HG03432 (cell line): ENCODE data around the gene KNTC1.
"Not testable (repeated sequence)": the region's sequence is repeated elsewhere in the genome, so short reads cannot be mapped to it uniquely, and the experiment has no call there.

Experiments used
- ATAC-seq: cut with Tn5 transposase; IDR thresholded peaks from one replicate; pipeline ENCODE4 v1.9.1; 2021; ENCODE audit warnings: mild to moderate bottlenecking, moderate library complexity; ENCODE audit not compliant: unreplicated experiment

KNTC1 gene

DNA sequence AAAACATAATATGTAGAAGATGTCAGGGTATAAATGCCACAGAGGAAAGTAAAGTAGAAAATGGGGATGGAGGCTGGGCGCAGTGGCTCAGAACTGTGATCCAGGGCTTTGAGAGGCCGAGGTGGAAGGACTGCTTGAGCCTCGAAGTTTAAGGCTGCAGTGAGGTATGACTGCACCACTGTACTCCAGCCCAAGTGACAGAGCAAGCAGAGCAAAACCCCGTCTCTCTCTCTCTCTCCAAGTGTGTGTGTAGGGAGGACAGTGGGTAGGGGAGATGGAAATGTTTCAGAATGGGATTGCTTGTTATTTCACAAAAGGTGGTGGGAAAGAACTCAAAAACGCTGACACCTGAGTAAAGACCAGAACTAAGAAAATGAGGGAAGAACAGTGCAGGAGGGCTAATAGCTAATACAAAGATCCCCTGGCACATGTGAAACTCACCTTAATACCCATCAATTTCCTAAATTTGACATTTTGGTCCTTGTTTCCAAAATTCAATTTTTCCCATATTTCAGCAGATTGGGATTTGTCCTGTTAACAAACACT, 20.6 kb upstream of the KNTC1 start:
- no peak for ATAC-seq

DNA sequence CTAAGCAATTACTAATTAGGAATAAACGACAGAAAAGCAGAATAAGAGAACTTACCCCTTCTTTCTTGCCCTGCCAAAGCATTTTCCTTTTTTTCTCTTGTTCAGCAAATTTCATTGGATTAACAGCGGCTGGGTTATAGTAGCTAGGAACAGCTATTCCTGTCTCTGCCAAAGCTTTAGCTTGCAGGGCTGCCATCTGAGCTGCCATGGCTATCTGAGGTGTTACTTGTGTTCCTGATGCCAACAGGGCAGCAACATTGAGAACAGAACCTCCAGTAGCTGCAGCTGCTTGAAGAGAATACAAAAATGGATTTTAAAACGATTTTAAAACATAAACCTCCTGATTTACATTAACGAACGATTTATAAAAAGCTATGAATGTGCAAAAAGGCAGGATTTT, 18.9 kb upstream of the KNTC1 start:
- ATAC-seq = no peak

GRCh38 chr12:122513028-122513427, 14.0 kb upstream of the KNTC1 start:
- ATAC-seq = not testable (repeated sequence)

DNA sequence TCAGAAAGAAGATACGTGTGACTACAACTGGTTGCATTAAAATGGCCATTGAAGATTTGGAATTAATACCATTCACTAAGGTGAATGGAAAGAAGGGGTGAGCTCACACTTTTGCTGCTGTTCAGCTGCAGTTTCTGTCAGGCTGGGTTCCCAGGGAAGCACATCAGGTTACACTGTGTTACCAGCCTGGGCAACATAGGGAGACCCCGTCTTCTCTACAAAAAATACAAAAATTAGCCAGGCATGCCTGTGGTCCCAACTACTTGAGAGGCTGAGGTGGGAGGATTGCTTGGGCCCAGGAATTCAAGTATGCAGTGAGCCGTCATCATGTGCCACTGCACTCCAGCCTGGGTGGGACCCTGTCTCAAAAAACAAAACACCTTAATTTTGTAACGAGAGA, 13.4 kb upstream of the KNTC1 start:
- no peak for ATAC-seq

DNA sequence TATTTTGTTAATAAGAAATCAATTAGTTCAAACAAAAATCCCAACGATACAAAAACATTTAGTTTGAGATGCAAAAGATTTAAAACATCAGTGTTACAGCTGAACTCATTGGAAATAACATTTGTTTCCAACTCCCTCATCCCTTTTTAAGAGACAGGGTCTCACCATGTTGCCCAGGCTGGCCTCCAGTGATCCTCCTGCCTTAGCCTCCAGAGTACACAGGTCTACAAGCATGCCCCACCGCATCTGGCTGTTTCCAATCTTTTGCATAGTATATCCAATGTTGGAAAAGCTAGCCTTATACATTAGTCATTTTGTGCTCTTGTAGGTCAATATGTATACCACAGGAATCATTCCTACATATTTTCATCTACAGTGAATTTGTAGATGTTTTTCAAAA, 11.8 kb upstream of the KNTC1 start:
- ATAC-seq = no peak

DNA sequence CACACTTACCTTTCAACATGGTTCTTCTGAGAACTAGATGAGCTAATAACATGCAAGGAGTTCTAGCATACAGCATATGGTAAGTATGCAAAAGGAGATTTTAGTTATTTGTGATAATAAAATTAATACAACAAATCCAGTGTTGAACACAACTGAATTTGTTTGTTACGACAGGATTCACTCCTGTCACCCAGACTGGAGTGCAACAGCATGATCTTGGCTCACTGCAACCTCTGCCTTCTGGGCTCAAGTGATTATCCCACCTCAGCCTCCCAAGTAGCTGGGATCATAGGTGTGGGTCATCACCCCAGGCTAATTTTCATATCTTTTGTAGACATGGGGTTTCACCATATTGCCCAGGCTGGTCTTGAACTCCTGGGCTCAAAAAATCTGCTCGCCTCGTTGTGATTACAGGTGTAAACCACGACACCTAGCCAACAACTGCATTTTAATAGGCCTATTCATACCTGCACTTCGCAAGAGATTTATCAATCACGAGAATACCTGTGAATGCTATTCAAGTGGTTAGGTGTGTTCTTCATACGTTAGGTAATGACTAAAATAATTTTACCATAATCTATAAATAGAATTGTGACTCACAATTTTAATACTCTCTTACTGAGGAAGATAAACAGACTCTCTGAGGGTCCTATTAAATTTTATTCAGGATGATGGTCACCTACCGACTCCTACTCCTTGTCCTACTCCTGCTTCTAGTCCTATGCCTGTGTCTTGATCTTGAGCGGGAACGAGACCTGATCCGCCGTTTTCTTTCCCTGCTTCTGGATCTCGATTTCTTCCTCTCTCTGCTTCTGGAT, 10.3 kb upstream of the KNTC1 start:
- ATAC-seq = no peak

DNA sequence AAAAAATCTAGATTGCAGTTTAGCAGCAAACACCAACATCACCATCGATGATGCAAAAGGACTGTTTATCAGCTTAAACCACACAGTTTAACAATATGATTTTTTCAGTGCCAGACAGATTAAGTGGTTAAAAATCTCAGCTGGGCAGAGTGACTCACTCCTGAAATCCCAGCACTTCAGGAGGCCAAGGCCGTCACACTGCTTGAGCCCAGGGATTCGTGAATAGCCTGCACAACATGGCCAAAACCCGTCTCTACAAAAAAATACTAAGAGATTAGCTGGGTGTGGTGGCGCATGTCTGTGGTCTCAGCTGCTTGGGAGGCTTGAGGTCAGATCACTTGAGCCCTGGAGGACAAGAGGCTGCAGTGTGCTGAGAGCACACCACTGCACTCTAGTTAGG, 9.2 kb upstream of the KNTC1 start:
- ATAC-seq = no peak

DNA sequence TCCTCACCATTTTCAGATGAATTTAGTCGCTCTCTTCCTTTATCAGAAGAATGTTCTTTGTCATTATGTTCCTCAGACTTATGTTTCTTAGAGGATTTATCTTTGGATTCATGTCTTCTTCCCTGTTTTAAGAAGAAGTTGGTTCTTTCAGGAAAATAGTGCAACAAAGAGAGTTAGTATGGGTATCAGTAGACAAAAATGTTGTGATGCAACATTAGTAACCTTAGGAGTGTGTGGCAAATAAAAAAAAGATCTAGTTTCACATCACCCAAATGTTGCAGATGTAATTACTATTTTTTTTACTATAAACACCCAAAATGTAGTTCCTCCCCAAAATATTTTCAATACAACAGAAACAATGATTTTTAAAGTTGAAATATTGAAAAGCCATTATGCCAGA, 8.1 kb upstream of the KNTC1 start:
- no peak for ATAC-seq

GRCh38 chr12:122519418-122519817, 7.6 kb upstream of the KNTC1 start:
- no peak for ATAC-seq

DNA sequence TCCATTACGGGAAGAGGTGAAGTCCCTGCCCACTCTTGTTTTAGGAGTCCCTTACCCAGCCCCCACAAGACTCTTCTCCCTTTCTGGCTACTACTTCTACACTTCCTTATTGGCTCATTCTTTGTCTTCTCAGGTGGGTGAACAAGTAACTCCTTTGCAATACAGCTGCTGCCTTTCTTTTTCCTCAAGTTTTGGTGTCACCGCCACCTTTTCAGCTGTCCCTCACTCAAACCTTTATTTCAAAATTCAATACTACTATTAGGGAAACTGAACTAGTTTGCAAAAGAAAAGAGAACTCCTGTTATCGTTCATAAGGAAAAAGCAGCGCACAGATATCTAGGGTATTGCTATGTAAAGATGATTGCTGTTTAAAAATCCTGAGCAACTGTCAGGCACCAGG, 6.4 kb upstream of the KNTC1 start:
- no peak for ATAC-seq

GRCh38 chr12:122523280-122523679, 3.8 kb upstream of the KNTC1 start:
- no peak for ATAC-seq

GRCh38 chr12:122523846-122524718, 3.0 kb upstream of the KNTC1 start:
- ATAC-seq = no peak

DNA sequence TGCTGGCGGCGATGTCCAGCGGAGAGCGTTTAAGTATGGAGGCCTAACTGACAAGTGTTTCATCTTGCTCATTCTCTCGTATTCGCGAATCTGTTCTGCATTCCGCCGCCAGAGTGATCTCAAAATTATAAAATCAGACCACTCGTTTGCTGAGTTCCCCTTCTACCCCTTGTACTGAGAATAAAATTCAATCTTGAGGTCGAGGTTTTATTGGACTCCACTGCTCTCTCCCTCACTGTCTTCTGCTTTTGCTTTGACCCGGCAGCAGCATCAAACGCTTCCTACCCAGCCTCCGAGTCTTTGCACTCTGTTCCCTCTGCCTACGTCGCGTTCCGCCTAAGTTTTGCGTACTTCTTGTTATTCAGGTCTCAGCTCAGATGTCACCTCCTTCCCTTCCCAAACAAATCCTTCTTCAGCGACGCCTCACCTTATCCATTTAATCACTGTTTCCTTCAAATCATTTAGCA, 462 bp downstream of the KNTC1 start:
- ATAC-seq = no peak

GRCh38 chr12:122528582-122528981, 1.5 kb downstream of the KNTC1 start:
- no peak for ATAC-seq

DNA sequence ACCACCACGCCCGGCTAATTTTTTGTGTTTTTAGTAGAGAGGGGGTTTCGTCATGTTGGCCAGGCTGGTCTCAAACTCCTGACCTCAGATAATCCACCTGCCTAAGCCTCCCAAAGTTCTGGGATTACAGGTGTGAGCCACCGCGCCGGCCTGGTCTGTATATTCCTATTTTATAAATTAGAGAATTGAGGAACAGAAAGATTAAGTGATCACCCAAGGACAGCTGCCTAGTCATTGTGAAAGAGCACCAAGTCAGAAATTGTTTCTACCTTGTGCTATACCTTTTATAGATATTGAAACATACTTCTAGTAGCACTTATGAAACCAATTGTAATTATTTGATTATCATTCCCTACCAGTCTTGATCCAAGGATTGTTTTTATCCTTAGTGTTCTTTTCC, 1.9 kb downstream of the KNTC1 start:
- ATAC-seq = no peak

DNA sequence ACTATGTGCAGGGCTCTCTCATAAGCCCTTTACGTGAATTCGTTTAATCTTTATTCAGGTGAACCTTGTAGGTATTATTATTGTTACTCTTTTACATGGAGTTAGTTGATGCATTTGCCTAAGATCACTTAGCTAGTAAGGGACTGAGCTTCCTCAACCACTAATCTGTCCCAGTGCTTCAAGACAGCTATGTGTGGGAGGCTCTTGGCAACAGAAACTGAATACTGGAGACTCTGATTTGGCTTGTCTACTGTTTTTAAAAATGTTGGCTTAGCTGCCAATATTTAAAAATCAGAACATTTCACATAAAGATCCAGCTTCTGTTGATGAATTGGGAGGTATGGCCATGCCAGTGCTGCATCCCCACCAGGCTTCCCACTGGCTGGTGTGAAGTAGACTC, 6.8 kb downstream of the KNTC1 start:
- ATAC-seq = no peak

DNA sequence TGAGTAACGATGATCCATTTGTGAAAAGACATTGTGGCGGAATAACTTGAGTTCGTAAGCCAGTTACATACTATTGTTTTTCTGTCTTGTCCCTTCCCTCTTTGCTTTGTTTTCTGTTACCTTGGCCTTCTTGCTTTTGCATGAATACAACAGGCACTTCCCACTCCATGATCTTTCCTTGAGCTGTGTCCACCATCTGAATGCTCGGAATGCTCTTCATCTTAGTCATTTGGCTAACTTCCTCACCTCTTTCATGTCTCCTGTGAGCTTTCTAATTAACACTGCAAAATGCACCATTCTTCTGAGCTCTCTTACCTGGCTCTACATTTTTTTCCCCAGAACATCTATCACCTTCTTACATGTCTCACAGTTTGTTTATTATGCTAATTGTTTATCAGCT, 10.0 kb downstream of the KNTC1 start:
- no peak for ATAC-seq

DNA sequence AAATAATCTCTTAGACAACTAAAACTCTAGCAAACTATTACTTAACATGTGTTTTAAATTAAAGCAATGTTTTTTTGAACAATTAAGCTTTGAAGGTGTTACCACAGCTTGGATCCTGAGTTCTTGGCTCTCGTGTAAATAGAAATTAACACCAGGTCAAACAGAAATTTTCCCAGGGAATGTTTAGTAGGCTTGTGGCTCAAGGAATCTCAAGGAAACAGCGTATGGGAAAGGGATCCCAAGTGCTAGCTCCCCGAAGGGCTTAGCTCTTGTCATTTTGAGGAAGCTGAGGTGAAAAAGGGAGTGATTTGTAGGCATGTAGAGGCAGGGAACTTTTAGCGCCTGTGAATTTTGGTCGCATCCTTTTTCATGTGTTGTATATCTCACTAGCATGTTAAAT, 11.4 kb downstream of the KNTC1 start:
- no peak for ATAC-seq

DNA sequence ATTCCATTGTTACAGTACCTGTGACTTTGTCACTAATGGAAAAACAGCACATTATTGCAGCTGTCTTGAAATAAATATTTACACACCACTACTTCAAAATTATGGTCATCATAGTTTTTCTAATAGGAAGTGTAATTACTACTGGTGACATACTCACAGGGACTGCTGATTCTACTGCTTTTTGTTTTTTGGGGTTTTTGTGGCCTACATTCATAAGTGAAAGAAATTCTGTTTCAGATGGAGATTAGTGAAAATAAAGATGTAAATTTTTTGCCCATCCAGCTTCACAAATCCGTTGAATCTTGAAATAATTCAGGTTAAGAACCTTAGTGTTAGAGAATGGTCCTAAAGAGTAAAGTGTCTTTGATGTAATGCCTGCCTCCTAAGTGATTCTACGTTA, 17.5 kb downstream of the KNTC1 start:
- ATAC-seq = no peak

DNA sequence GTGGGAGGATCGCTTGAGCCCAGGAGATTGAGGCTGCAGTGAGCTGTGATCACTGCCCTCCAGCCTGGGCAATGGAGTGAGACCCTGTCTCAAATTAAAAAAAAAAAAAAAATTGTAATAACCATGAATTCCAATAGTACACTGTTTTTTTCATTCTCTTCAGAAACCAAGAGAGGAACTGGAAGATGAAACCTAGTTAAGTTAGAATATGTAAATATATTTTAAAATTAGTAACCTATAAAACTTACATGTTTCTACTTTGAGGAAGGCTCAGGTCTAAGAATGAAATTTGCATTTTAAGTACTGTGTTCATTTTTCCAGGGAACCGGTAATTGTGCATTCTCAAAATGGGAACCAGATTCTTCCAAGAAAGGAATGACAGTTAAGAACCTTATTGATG, 18.8 kb downstream of the KNTC1 start:
- ATAC-seq = peak; percentile 78

DNA sequence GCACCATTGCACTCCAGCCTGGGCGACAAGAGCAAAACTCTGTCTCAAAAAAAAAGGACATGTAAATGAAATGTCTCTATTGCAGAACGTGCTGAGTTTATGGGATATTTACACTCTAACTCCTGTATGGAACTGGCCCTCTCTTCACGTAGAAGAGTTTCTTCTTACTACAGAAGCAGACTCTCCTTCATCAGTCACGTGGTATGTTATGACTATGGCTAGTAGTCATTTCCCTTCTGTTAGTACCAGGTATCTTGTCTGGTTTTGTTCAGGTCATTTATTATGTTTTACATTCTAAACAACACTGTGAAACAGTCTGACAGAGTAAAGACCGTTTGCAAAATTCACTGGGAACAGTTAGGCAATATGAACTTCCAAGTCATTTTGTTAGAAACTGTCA, 20.3 kb downstream of the KNTC1 start:
- ATAC-seq = no peak
